ENCODE data around the gene STARD3NL. TPM values are rescaled to one million over a fixed set of nuclear protein-coding genes. Genes with fewer than 3 reads are reported as not detected.

The STARD3NL gene
- total RNA-seq = 10 to 100 TPM in 3 of 6 experiments, 1 to 10 TPM in 3; 5.8 to 14.3 (median 9.6) TPM
- long read RNA-seq, partial matches to known transcripts = 1 of 2 reads
- long read RNA-seq, other reads (novel, unspliced or antisense) = 0 of 2 reads

- H3K27ac ChIP-seq = peak within 1 kb of the TSS; percentile 78 to 92 (median 78)
- intact Hi-C loops (cut with DNase I) = loop anchor here in 1 of 2 donors (5.0 kb wide), 1 partner anchor 39 kb away; no protein-coding TSS in a partner anchor
- H3K4me3 ChIP-seq = peak within 1 kb of the TSS; percentile 79 to 83 (median 81)
- H3K4me1 ChIP-seq = no peaks in the 10 kb centered on the region
- WGBS (ENCODE audit: insufficient coverage, low coverage, low lambda C conversion rate, missing lambda C conversion rate) = under 1% methylated on average over 34 of the region's 51 CpGs
- H3K27me3 ChIP-seq = no peaks in the 10 kb centered on the region
- H3K36me3 ChIP-seq = no peaks in the 10 kb centered on the region
- peak; percentile 96 to 99 (median 98) for ATAC-seq
- peak; percentile 94 to 98 (median 97) for DNase-seq
- TF ChIP-seq CTCF (IDR thresholded peaks at IDR 0.05) (peak in 1 of 4 donors; percentile 39), POLR2A (IDR thresholded peaks at IDR 0.05) (peak; percentile 62)
- no peaks in the 10 kb centered on the region for H3K9me3 ChIP-seq
These were observed at the start of gene STARD3NL for GRCh38 chr7:38178004-38178694. TSS of gene STARD3NL (plus strand) at chr7:38178245. CDS start at chr7:38207505, 29,260 bp downstream.

- ATAC-seq (peak; percentile 37 to 84 (median 58)), DNase-seq (no peak)
- intact Hi-C loops (cut with DNase I) = no loop called here
- Histone ChIP-seq H3K27ac (no peak overlapping the region), H3K36me3 (no peaks in the 10 kb centered on the region), H3K27me3 (no peaks in the 10 kb centered on the region), H3K4me3 (no peak overlapping the region), H3K9me3 (no peaks in the 10 kb centered on the region), H3K4me1 (no peaks in the 10 kb centered on the region)
- no peak for TF ChIP-seq POLR2A (IDR thresholded peaks at IDR 0.05)
- TF ChIP-seq CTCF (IDR thresholded peaks at IDR 0.05) = no peak
- WGBS (ENCODE audit: insufficient coverage, low coverage, low lambda C conversion rate, missing lambda C conversion rate) = 48% methylated on average over 3 of the region's 3 CpGs
These were observed 48.9 kb upstream of the STARD3NL start for GRCh38 chr7:38129162-38129561.

- WGBS (ENCODE audit: insufficient coverage, low coverage, low lambda C conversion rate, missing lambda C conversion rate) = 56% methylated on average over 2 of the region's 2 CpGs
These were observed 48.5 kb upstream of the STARD3NL start for GRCh38 chr7:38129579-38129978.

GRCh38 chr7:38138171-38138570 is 39.9 kb upstream of the STARD3NL start:
- Histone ChIP-seq H3K27me3 (no peaks in the 10 kb centered on the region), H3K27ac (no peak overlapping the region), H3K9me3 (no peaks in the 10 kb centered on the region), H3K4me3 (no peak overlapping the region), H3K36me3 (no peaks in the 10 kb centered on the region), H3K4me1 (no peaks in the 10 kb centered on the region)
- 55% methylated on average over 2 of the region's 2 CpGs for WGBS (ENCODE audit: insufficient coverage, low coverage, low lambda C conversion rate, missing lambda C conversion rate)
- intact Hi-C loops (cut with DNase I) = no loop called here
- ATAC-seq (no peak), DNase-seq (no peak)
- TF ChIP-seq POLR2A (IDR thresholded peaks at IDR 0.05) = no peak

More at GRCh38 chr7:38129579-38129978, 48.5 kb upstream of the STARD3NL start:
- DNase-seq (no peak), ATAC-seq (no peak)
- intact Hi-C loops (cut with DNase I) = no loop called here
- no peaks in the 10 kb centered on the region for H3K27me3 ChIP-seq
- no peak for TF ChIP-seq POLR2A (IDR thresholded peaks at IDR 0.05)
- H3K36me3 ChIP-seq = no peaks in the 10 kb centered on the region
- no peak overlapping the region for H3K4me3 ChIP-seq
- no peaks in the 10 kb centered on the region for H3K9me3 ChIP-seq
- H3K4me1 ChIP-seq = no peaks in the 10 kb centered on the region
- H3K27ac ChIP-seq = no peak overlapping the region

- no peak for TF ChIP-seq CTCF (IDR thresholded peaks at IDR 0.05)
- no peak for TF ChIP-seq POLR2A (IDR thresholded peaks at IDR 0.05)
- ATAC-seq (no peak), DNase-seq (no peak)
- no peaks in the 10 kb centered on the region for H3K4me1 ChIP-seq
- H3K36me3 ChIP-seq = no peaks in the 10 kb centered on the region
- no peaks in the 10 kb centered on the region for H3K27me3 ChIP-seq
- no peaks in the 10 kb centered on the region for H3K9me3 ChIP-seq
- WGBS (ENCODE audit: insufficient coverage, low coverage, low lambda C conversion rate, missing lambda C conversion rate) = 71% methylated on average over 2 of the region's 2 CpGs
- no peak overlapping the region for H3K4me3 ChIP-seq
- H3K27ac ChIP-seq = no peak overlapping the region
- intact Hi-C loops (cut with DNase I) = no loop called here
These were observed 36.9 kb upstream of the STARD3NL start for GRCh38 chr7:38141187-38141586.
